GM12864 (cell line): ENCODE results near the gene BCORL1.

ENCODE experiments used
- DNase-seq: peaks from one replicate; pipeline ENCODE4 v3.0.0-alpha.2; 2011; ENCODE audit warnings: low read depth
- H3K4me3 ChIP-seq: 2 replicates; pipeline ENCODE4 v1.5.1; 2011; ENCODE audit warnings: mild to moderate bottlenecking, low read depth, low read length, control low read depth
- TF ChIP-seq, protein P1 (sequence below): IDR thresholded peaks from 2 replicates; pipeline ENCODE4 v1.5.1; 2011; ENCODE audit warnings: low read depth, mild to moderate bottlenecking, moderate library complexity, low read length, control low read depth, inconsistent platforms; ENCODE audit errors: missing control alignments

BCORL1 gene

DNA sequence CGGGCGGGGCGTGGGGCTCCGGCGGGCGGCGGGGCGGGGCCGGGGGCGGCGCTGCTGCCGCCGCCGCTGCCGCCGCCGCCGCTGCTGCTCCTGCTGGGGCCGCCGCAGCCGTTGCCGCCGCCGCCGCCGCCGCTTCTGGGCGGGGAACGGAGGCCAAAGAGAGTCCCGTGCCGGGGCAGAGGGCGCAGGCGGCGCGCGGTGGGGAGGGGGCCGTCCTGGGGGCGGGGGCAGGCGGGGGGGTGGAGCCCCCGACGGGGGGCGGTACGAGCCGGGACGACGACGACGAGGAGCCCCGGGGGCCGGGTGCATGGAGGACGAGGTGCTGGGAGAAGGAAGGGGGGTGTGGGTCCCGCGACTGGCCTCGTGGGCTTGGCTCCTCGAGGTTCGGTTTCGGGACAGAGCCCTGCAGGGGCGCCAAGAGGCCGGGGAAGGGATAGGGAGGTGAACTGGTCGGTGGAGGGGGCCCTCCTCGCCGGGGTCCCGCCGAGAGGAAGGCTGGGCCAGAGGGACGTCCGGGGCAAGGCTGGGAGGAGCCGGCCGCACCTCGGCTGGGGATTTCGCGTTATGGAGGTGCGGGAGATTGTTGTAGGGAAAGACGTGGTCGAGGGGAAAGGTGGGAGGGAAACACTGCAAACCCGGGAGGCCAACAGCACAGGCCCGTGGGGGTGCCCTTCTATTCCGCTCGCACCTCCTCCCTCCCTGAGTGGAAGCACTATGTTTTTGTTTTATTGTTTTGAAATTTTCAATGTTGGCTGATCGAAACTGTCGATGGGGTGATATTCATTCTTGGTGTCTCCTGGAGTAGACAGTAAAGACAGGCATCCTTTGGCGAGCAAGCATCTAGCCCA, 1.9 kb downstream of the BCORL1 start:
- peak overlapping the region; percentile 53 for H3K4me3 ChIP-seq
- no peak for DNase-seq
- TF ChIP-seq, protein P1, sequence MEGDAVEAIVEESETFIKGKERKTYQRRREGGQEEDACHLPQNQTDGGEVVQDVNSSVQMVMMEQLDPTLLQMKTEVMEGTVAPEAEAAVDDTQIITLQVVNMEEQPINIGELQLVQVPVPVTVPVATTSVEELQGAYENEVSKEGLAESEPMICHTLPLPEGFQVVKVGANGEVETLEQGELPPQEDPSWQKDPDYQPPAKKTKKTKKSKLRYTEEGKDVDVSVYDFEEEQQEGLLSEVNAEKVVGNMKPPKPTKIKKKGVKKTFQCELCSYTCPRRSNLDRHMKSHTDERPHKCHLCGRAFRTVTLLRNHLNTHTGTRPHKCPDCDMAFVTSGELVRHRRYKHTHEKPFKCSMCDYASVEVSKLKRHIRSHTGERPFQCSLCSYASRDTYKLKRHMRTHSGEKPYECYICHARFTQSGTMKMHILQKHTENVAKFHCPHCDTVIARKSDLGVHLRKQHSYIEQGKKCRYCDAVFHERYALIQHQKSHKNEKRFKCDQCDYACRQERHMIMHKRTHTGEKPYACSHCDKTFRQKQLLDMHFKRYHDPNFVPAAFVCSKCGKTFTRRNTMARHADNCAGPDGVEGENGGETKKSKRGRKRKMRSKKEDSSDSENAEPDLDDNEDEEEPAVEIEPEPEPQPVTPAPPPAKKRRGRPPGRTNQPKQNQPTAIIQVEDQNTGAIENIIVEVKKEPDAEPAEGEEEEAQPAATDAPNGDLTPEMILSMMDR = no peak

DNA sequence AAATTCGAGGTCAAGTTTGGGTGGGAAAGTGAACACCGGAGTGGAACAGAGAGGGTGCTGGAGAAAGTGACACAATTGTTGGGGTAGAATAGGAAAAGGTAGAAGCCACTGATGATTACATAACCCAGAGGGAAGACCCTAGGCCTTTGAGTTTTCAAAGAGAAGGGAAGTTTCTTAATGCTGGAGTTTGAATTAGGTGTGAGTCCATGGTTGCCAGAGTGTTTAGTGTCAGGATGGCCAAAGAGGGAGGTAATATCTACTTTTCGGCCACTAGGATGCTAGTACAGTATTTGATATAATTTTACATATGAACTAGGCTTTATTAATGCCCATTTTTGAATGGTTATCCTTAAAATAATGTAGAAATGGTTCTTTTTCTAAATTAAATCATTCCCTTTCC, 5.4 kb downstream of the BCORL1 start:
- no peak for DNase-seq
- no peak overlapping the region for H3K4me3 ChIP-seq

DNA sequence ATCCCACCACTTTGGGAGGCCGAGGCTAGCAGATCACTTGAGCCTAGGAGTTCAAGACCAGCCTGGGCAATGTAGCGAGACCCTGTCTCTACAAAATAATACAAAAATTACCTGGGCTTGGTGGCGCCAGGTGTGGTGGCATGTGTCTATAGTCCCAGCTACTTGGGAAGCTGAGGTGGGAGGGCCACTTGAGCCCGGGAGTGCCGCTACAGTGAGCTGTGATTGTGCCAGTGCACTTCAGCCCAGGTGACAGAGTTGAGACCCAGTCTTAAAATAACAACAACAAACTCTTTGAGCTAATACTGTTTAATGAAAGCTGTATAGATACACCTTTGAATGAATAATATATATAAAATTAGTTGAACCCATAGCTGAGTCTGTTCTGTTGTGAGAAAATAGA, 9.7 kb downstream of the BCORL1 start:
- no peak overlapping the region for H3K4me3 ChIP-seq
- DNase-seq = no peak
- TF ChIP-seq, protein P1 = no peak

More for the DNA sequence above, 5.4 kb downstream of the BCORL1 start:
- TF ChIP-seq, protein P1 = no peak

DNA sequence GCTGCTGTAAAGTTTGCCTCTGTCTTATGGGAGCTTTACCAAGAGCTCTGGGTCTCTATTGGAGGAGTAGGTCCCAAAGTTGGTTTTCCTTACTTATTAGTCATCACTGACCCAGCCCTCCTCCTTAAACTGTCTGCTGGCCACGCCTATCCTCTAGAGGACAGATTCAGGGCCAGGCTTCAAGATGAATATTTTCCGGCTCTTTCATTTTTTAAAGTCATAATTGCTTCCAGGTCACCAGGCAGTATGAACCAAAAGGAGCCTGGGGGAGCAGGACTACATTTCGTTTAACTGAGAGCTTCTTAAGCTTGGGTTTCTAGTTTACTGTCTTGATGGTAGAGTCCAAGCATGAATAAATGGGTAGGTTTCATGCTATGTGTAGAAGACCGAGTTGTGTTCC, 13.7 kb downstream of the BCORL1 start:
- H3K4me3 ChIP-seq = no peak overlapping the region
- DNase-seq = no peak
- TF ChIP-seq, protein P1 = no peak

DNA sequence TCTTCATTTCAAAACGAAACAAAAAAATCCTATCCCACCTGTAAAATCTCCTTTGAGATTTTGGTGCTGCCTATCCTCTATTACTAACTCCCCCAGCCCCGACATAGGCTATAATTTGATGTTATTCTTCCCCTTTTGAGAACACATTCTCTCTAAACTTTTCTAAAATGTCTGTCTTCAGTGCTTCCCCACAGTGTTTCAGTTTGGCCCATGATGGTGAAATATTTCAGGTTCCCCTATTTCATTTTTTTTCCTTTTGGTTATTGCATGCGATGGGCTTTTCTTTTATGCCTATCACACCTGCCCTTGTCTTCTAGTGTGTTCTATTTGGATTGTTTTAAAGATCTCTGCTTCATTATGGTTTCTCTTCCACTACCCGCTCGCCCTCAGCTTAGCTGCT, 14.7 kb downstream of the BCORL1 start:
- TF ChIP-seq, protein P1 = no peak
- no peak for DNase-seq

DNA sequence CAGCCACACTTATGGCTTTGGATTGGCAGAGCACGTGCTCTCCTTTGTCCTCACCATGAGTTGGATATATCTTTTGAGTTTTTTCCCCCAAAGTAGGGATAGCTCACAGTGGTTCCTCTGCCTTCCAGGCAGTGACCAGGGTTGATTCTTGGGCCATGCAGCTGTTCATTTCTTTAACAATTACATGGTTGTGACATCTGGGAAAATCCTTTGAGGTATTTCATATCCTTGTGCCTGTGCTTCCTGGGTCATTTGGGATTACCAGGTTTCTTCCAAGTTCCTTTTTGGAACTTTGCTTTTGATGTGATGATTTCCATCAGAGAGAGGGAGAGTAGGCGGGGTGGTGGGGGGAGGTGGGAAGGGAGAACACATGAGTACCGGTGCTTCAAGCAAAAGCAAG, 15.6 kb downstream of the BCORL1 start:
- no peak overlapping the region for H3K4me3 ChIP-seq
- DNase-seq = no peak
- TF ChIP-seq, protein P1 = no peak

More for the DNA sequence above, 14.7 kb downstream of the BCORL1 start:
- H3K4me3 ChIP-seq = no peak overlapping the region

DNA sequence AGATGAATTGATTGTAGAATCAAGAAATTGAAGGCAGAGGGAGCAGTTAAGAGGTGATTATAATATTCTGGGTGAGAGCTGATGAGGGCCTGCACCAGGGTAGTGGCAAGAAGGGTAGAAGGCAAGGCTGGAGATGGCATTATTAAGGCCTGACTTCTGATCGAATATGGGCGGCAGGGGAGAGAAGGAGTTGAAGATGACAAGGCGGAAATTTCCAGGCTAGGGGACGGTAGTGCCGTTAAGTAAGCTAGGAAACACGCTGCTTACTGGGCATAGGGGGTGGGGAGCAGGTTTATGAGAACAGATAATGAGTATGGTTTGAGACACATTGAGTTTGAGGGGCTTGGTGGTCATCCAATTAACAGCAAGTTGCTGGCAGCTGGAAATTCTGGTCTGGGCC, 19.5 kb downstream of the BCORL1 start:
- no peak overlapping the region for H3K4me3 ChIP-seq
- TF ChIP-seq, protein P1 = no peak
- no peak for DNase-seq
